NCI-H510A treated with DMSO at 0.1 percent for 48 hours (cell line): ENCODE results near the gene HIPK2.
A peak's percentile ranks its signal among the peaks of the same experiment; 100 is the strongest.

Experiments used
- DNase-seq: peaks from one replicate; lab custom pipeline; 2025; lab: John Stamatoyannopoulos, UW

HIPK2 gene

GRCh38 chr7:139714163-139714901, 63.5 kb downstream of the HIPK2 start:
- DNase-seq, result no peak

GRCh38 chr7:139713526-139714162, 64.2 kb downstream of the HIPK2 start:
- DNase-seq, result no peak

DNA sequence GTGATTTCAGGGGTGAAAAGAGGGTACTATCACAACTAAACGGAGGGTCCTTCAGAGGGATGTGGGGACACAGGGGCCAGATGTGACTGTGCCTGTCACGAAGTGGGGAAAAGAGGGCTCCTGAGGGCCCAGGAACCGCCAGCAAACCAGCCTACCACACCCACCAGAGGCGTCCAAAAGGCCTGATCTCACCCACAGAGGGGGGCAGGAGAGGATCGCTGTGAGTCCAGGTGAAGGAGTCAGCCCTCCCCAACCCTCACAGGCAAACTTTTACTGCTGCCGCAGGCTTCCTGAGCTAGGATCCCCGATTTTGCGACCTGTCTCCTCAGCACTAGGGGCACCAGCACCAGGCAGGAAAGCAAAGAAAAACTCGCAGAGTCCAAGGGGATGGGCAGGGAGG, 64.7 kb downstream of the HIPK2 start:
- no peak for DNase-seq

DNA sequence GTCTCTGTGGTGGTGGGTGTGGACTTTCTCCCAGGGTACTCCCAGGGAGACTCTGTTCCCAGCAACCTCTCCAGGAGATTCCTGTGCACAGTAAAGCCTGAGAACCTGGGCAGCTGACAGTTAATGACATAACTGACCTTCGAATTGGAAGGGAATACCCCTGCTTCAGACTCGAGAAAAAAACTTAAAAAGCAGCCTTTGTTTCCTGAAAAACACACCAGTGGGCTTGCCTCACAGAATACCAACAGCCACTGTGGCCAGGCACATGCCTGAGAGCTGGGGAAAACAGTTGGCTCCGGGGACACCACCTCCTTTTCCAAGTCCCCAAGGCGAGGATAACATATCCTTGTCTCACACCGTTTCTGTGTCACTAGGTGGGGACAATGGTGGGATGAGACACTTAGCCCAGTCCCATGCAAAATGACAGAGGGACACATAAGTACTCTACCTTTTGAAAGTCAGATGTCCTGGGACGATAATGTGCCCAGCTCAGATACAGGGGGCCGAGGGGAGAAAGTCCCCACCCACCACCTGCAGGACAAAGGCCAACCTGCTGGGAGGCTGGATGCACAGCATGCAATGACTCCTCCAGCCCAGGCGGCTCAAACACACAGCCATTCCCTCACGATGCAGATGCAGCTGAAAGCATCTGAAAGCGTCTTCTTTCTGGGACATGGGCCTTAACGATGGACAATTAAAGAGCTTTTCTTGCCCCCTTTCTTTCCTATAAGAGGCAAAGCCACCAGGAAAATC, 65.6 kb downstream of the HIPK2 start:
- no peak for DNase-seq

GRCh38 chr7:139710036-139710435, 67.8 kb downstream of the HIPK2 start:
- DNase-seq, result no peak

DNA sequence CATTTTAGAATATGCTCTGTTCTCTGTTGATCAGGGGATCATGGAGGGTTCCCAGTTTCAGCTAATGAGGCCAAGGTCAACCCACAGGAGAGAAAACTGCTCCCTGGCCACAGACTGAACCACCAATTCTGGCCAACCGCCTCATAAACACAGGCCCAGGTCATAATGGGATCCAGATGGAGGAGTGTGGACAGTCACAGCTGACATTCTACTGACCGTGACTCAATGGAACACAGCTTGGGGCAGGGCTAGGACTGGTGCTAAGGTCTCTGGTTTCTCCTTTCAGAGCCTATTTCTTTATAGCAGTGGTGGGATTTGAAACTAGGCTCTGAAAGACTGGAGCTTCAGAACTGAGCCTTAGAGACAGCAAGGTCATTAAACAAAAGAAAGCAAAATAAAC, 68.3 kb downstream of the HIPK2 start:
- no peak for DNase-seq

GRCh38 chr7:139708541-139708940, 69.3 kb downstream of the HIPK2 start:
- DNase-seq, result no peak

DNA sequence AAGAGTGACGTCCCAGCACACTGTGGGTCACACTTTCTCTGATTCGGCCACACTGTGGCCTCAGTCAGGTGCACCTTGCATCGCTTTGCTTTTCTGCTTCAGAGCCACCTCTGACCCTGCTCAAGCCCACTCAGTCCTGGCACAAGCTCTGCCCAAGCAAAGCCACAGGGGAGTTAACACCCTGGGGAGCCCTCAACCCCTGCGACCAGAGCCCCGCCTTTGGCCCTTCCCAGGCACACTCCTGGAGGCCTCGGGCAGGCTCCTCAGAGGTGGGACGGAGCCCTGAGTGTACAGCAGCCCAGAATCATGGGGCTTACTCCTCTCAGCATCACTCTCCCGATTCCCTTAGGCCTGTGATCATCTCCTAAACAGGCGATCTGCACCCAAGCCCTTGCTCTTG, 71.0 kb downstream of the HIPK2 start:
- DNase-seq, result no peak

DNA sequence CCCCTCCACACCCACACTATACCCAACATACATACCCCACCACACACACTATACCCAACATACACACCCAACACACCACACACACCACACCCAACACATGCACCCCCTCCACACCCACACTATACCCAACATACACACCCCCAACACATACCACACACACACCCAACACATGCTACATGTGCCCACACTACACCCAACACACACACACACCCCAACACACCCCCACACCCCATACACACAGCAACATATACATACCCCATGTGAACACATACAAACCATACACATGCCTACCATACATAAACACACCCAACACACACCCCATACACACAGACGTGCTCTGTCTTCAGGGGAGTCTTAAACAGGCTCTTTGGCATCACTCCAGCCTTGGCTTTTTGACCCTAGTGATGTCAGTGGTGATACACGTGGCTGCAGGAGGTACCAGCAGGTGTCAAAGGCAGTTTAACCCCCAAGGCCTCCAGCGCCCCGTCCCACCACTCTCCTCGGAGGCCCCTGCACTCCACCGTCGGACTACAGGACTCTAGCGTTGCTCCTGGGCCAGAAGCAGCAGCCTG, 73.4 kb downstream of the HIPK2 start:
- no peak for DNase-seq

DNA sequence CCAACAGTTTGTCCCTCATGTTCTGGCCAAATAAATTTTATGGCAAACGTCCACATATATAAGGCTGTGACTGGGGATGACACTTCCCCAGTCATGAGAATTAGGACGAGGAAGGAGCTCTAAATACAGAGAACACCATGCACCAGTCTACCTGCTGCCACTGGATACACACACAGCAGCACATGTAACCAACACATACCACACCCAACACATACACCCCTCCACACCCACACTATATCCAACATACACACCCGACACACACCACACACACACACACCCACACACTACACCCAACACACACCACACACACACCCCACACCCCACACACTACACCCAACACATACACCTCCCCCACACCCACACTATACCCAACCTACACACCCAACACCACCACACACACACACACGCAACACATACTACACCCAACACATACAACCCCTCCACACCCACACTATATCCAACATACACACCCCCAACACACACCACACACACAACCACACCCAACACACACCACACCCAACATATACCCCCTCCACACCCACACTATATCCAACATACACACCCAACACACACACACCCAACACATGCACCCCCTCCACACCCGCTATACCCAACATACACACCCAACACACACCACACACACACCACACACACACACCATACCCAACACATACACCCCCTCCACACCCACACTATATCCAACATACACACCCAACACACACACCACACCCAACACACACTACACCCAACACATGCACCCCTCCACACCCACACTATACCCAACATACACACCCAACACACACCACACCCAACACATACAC, 74.1 kb downstream of the HIPK2 start:
- DNase-seq, result no peak

- DNase-seq, result no peak
These were observed 74.8 kb downstream of the HIPK2 start for GRCh38 chr7:139702811-139703486.

- no peak for DNase-seq
These were observed 75.5 kb downstream of the HIPK2 start for GRCh38 chr7:139702313-139702731.

- no peak for DNase-seq
These were observed 75.9 kb downstream of the HIPK2 start for GRCh38 chr7:139701908-139702307.

GRCh38 chr7:139700505-139701235, 77.1 kb downstream of the HIPK2 start:
- DNase-seq, result no peak

GRCh38 chr7:139699640-139700504, 77.9 kb downstream of the HIPK2 start:
- no peak for DNase-seq

DNA sequence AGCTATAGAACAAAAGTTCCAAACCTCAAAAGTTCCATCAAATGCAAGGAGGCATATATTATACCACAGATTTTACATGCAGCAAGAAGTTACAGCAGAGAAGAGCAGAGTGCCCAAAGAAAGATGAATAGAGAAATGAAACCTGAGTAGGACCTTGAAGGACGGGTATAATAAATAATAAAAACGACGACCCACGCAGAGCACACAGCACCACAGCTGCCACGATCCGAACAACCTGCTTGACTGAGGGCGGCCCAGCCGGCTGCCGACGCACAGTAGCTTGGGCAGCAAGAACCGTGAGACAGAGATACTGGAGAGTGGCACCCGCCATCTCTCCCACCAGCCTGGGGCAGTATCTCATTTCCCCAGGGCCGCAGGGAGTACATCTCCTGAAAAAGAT, 79.0 kb downstream of the HIPK2 start:
- DNase-seq, result peak; percentile 33

DNA sequence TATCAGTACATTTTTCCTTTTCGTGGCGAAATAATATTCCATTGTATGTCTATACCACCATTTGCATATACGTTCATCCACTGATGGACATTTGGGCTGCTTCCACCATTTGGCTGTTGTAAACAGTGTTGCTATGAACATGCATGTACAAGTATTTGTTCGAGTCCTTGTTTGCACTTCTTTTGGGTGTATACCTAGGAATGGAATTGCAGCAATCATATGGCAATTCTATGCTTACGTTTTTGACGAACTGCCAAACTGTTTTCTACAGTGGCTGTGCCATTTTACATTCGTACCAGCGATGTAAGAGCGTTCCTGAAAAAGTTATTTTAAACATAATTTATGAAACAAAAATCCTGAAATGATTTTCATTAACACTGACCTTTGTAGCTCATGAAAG, 79.5 kb downstream of the HIPK2 start:
- DNase-seq, result no peak

DNA sequence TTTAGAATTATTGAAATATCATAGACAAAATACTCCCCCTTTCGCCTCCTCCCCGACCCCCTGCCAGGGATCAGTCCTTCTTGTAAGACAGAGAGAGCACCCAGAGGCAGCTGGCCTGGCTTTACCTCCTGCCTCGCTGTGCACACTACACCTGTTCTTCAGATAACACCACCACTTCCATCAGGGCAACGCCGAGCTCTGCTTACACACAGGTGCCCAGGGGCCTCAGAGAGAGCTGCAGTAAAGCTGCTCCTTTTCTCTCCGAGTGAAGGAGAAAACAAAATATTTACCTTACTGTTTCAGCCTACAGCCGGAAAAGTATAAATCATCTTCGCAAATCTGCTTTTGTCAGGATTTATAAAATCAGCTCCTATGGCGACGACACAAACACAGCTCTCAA, 80.7 kb downstream of the HIPK2 start:
- peak; percentile 45 for DNase-seq

DNA sequence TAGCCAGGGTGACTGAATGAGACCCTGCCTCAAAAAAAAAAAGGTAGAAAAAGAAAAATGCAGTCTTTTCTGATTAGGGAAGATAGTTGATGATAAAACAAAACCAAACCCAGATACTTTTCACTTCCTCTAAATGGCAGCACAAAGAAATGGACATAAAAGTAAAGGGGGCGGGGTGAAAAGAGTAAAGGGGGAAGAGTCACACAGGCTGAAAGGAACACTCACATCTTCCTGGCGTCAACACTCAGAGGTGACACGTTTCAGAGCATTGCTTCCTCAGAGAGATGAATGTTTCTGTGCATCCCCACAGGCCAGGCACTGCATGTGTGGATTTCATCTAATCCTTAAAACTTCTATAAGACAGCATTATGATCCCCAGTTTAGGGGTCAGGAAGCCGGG, 81.2 kb downstream of the HIPK2 start:
- peak; percentile 10 for DNase-seq

GRCh38 chr7:139695588-139695987, 82.2 kb downstream of the HIPK2 start:
- DNase-seq, result no peak
